LoVo (cell line): ENCODE data around the gene SLC2A1.

Experiments used
- DNase-seq: peaks from one replicate; pipeline ENCODE4 v3.0.0-alpha.2; 2016; ENCODE audit warnings: low spot score

Gene SLC2A1

DNA sequence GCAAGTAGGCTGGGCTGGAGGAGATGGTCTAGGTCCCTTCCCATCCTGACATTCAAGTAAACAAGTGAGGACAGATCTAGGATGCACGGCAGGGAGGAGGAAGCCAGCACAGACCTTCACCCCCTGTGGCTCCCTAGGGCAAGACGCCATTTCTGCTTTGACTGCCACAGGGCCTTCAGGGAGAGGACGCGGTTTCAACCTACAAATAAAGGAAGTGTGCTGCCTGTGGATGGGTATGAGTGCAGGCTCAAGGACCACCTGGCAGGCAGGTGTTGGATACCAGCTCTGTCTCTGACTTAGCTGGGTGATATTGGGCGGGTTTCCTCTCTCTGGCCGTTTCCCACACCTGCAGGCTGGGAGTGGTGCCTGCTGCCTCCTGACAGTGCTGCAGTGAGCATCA, 16.2 kb downstream of the SLC2A1 start:
- no peak for DNase-seq

DNA sequence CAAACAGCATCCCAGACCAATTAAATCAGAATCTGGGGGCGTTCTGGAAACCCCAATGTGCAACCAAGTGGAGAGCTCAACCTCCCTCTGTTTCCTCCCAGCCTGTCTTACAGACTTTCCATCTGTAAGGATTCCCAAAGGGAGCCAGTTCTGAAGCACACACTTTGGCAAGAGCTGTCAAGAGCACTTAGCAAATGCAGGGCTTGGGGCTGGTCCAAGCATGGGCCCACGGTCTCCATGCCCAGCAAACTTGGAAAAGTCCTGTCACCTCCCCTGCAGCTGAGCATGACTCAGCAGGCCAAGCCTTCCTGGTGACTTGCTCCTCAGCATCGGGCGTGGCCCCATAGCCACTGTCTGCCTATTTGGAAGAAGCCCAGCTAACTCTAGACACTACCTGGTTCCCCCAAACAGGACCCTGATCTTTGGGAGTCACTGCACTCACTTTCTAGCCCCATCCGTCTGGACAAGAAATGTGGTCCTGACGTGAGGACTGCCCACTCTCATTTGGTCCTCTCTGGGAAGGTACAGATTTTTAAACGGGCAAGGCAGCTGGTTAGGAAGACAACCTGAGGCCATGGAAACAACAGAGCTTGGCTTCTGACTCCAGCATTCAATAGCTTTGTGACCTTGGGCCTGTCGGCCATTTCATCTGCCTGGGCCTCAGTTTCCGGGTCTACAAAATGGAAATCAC, 16.9 kb downstream of the SLC2A1 start:
- peak; percentile 93 for DNase-seq

DNA sequence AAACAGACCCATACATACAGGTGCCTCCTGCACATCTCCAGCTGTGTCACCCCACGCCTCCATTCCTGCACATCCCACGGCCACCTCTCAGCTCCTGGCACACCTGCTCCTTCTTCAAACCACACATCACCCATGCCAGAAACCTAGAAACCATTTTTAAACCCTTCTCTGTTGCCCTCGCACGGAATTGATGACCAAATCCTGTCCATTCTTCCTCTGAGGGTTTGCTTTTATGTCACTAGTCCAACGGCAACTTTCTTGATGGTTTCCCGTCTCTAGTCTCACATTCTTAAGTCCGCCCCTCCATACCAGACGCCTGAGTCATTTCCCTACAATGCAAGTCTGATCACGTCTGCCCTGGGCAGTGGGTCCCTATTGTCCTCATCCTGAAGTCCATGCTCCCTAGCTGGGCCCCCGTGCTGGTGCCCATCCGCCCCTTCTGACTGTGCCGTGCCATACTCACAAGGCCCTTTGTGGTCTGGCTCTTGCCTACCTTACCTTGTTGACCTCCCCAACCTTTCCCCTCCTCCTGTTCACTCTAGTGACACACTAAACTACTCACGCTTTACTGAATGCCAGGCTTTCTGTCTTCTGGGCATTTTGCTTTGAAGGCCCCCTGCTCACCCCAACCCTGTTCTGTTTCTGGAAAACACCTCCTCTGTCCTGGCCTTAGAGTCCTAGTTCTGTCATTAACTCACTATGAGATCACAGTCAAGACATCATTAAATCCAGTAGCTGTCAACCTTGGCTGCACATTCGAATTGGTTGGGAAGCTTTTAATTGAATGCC, 17.6 kb downstream of the SLC2A1 start:
- peak; percentile 88 for DNase-seq

DNA sequence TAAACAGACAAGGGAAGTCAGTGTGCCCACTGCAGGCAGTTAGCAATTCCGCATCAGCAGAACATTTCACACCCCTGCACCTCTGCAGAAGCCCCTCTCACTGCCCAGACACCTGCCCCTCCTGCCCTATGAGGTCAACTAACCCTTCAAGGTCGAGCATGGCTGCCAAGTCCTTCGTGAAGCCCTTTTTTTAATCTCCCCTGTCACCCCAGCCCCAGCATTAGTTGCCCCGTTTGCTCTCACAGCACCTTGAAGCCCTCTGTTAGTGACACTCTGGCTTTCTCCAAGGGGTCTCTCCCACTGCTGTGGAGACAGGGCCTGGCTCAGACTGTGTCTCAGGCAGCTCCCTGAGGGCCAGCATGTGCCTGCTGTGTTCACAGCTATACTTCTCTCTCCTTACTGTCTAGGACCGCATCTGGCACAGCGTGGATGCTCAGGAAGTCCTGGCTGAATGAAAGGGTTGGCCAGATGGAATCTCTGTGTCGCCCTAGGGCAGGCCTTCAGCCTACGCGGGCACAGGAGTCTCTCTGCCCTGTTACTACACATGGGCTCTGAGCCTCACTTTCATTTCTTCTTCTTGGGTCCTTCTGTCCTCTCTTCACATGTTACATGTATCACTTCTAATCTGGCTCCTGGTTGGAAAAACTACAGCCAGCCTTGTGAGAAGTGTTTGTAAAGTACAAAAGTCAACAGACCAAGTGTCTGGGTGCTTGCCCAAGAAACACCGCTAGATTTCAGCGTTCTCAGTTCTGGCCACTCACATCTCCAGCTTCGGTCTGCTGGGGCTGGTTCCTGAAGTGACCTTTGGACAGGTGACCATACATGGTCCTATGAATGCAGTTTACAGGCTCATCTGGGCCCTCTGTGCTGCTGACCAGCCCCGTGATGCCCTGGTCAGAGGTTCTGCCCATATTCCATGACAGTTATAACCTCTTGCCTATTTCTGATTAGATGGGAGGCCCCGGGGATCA, 19.7 kb downstream of the SLC2A1 start:
- DNase-seq = peak; percentile 49

DNA sequence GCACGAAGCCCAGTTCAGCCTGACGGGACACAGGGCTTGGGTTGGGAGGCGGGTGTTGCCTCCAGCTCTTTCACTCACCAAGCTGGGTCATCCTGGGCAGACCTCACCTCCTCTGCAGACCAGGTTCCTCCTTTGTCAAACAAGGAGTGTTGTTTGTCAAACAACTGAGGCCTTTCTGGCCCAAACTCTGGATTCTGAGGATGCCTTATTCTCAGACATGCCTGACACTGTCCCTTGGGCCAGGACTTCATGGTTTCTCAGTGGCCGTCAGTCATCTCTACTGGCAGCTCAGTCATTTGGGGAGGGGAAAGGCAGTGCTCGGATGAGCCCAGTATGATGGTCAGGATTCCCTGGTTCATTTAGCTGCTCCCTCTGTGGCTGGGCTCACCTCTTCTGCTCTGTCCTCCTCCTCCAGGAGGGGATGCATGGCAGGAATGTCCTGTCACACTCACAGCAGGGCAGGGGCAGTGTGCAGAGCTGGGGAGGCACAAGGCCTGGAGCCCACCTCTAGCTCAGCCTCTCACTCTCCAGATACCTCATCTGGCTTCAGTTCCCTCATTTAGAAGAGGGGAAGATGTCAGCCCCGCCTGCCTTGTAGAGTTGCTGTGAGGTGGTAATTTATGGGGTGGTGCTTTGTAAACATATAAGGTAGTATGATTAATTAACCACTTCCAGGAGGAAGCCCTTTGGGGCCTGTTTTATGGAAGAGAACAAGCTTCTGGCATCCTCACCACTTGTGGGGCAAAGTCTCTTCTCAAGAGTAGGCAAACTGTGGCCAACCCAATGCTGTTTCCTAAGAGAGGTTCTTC, 20.6 kb downstream of the SLC2A1 start:
- DNase-seq = peak; percentile 63

DNA sequence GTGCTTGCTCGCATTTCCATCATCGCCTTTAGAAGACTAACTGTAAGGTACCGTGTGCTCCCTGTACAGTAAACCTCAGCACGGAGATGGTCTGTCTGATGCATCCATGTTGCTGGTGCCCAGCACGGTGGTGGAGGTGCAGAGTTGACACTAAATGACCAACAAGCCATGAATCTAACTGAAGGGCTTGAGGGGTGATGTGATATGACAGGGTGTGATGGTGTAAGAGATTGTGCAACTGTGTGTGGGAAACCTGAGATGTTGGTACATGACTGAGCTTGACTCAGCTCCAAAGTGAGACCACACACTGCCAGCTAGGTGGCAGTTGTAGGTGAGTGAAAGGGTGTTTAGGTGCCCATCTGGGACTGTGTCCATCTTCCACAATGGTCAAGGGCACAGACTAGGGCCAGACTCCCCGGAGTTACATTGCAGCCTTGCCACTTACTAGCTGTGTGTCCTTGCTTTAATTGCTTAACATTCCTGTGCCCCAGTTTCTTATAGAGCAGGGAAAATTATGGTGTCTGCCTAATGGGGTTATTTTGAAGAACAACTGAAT, 21.4 kb downstream of the SLC2A1 start:
- peak; percentile 19 for DNase-seq

DNA sequence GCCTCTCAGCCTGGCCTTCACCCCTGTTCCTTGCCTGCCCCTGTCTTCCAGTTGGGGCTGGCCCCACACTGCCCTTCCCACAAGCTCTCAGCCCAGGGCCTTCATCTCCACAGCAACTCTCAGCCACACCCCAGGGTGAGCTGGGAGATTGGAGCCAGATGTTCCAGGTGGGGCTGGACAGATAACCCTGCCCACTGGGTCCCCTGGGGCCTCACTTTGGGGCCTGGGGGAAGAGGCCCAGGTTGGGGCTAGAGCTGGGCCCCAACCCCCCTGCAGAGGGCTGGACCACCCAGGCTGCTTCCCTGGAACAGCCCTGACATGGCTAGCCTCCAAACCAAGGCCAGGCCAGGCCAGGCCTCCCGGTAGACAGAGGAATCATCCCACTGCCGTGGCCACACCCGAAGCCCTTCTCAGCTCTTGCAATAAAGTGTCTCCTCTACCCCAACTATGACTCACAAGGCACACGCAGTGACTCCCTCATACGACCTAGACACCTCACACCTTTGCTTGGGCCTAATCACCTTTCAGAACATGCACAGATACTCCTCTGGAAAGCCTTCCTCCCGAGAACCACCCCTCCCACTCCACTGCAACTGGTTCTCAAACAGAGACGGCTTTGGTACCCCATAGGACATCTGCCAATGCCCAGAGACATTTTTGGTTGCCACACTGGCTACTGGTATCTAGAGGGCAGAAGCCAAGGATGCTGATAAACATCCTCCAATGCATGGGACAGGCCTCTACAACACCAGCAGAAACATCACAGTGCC, 22.2 kb downstream of the SLC2A1 start:
- DNase-seq = peak; percentile 89

DNA sequence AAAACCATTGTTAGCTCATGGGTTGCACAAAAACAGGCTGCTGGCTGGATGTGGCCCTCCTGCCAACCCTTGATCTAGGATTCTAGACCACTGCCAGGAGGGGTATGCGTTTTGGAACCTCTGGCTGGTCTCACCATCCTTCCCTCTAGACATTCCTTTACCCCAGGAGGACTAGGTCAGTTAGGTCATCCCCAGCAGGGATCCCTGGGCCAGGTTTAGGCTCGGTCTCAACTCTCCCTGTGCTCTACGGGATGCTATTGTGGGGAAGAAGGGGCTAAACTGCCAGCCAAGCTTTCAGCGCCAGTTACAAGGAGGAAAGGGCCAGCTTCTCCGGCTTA, 22.7 kb downstream of the SLC2A1 start:
- no peak for DNase-seq

DNA sequence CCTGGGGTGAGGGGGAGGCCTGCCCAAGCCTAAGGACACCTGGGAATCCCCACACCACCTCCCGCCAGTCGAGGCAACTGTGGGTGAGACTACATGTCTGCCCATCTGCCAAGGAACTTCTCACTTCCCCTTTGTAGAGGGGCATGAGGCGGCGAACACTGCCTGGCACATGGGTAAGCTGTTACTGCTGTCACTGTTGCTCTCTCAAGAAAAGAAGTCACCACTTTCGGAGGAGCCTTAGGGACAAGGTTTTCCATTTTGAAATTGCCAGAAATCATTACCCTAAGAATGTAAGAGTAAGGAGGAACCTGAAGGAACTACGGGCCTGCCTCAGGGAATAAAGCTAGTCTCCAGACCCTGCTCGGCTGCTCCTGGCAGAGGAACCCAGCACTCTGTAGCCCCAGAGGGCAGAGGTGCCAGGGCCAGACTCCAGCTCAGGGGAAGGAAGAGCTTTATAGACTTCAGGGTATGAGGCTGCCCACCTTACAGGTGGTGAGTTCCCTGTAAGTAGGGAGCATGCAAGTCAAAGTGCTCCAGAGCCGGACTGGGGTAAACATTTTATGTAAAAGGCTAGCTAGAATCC, 23.3 kb downstream of the SLC2A1 start:
- no peak for DNase-seq

DNA sequence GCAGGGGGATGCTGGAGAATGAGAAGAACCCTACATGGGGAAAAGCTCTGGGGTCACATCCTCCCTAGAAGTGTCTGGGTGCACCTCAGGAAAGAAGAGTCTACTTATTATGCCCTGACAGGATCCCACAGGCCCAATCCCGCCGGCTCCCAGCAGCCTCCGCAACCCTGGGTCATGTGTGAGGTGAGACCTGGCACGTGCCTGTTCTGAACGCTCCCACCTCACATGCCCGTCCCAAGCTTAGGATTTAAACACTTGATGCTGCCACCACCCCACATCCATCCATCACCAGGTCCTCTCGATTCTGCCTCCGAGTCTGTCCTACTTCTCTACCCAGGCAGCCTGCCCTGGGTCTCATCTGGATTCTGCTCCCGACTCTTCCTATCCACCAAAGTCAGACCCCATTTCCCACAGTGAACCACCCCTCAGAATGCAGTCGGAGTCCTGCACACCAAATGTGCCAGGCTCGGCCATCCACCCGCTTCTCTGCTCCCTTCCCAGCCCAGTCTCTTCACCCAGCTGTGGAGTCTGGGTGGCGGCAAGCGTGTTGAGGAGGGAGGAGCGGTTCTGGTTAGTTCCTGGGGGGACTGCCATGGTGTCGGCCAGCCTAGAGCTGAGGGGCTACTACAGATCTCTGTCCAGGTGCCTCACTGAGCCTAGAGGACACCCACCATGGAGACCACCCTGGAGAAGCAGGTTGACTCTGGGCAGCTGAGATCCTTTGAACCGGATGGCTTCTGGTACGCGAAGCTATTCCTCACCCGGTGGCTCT, 23.9 kb downstream of the SLC2A1 start:
- no peak for DNase-seq

DNA sequence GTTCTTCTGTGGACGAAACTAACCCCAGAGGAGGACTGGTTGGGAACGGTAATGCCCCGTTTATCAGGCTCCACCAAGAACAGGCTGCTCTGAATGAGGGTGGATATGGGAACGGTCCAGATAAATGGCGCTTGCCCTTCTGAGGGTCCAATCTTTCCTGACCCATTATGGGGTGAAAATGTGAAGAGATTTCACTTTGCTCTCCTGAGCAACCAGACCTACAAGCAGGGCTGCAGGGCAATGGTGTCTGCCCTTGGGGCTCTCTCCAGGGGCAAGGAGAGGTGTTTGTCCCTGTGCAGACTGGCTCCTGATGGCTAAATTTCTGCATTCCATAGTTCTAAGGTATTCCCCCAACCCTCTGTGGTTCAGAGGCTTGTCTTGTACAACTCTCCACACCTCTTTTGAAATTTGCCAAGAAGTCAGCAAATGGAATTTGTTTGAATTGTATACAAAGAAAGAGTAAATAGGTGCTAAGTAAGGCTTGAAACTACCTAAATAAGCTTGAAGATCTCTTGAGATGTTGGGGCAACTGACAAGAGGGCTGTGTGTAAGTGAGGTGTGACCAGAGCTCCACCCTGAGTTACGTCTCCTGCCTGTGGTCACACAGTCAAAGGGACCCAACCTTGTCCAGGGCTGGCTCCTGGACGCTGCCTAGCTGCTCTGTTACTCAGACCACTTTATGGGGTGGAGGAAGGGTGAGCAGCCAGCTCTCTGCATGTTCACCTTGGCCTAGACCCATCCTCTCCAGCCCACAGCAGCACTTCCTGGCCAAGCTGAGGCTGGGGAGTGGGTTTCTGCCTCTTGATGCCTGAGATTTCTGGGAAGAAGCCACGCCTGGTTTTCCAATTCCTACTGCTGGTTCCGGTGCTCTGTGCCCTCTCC, 24.8 kb downstream of the SLC2A1 start:
- DNase-seq = no peak

DNA sequence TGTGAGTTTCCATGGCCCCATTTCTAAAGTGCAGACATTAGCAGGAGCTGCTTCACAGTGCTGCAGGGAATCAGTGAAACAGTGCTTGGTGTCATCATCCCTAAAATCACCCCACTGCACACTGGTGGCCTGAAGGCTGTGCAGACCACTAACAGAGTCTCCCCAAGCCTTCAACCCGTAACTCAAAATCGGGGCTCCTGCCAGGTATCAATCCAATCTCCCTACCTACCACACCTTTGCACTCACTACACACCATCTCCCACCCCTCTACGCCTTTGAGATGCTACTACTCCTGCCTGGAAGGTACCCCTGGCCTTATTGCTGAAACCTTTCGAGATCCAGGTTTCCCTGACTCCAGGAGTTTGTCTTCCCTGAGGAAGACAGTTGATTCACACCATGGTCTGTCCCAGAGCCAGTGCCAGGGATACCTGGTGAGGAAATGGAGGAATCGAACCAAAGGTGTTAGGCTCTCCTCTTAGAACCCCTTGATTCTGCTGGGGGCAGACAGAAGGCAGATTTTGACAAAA, 25.5 kb downstream of the SLC2A1 start:
- no peak for DNase-seq

DNA sequence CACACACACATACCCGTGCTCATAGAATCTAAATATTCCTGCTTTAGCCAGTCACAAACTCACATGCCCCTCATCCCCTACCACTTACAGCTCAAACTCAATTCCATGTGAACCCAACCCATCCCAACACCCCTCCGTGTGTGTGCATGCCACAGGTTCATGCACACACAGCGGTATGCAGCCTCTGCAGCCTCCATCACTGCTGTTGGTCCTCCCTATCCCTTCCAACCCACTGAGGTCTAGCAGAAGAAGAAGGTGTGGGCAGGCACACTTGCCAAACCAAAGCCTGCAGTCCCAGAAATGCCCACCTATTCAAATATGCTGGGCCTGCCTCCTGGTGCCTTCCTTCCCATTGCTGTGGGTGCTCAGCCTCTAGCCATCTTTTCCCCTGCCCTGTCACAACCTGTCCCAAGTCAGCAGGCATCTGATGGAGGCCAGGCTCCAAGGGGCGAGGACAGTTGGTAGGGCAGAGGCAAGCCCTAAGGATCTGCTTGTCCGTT, 26.2 kb downstream of the SLC2A1 start:
- no peak for DNase-seq

DNA sequence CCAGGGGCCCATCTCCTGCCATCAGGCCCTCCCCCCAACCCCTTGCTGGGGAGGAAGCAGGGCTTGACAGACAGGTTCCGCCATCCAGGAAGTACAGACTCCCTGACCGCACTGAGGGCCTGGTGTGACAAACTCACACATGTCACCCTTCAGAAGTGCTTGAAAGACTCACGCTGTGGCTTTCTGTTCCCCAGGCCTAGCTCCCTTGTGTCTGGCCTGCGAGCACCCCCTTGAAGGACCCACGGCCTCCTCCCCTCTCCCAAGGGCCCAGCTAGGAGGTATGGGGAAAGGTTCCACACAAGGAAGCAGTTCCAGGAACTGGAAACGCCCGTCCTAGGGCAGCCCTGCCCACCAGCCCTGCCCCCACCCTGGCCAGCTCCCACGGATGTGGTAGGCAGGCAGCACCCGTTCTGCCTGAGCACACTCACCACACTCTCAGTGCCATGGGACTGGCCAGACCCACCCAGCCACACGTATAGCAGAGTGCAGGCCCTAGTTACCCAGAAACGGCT, 26.7 kb downstream of the SLC2A1 start:
- DNase-seq = no peak

DNA sequence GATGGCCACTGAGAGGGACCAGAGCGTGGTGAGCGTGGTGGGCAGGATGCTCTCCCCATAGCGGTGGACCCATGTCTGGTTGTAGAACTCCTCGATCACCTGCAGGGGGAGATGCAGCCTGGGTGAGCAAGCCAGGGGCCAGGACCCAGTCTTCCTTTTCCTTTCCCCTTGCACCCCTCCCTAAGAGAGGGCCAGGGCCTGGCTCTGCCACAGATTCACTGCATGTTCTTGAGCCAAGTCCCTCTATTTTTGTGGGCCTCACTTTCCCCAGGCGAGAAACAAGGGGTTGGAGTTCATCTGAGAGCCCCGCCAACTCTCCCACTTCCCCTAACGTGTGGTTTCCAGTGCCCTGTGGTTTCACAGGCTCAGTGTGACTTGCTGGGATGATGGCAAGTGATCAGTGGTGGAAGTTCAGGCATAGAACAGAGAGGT, 27.5 kb downstream of the SLC2A1 start:
- DNase-seq = no peak

DNA sequence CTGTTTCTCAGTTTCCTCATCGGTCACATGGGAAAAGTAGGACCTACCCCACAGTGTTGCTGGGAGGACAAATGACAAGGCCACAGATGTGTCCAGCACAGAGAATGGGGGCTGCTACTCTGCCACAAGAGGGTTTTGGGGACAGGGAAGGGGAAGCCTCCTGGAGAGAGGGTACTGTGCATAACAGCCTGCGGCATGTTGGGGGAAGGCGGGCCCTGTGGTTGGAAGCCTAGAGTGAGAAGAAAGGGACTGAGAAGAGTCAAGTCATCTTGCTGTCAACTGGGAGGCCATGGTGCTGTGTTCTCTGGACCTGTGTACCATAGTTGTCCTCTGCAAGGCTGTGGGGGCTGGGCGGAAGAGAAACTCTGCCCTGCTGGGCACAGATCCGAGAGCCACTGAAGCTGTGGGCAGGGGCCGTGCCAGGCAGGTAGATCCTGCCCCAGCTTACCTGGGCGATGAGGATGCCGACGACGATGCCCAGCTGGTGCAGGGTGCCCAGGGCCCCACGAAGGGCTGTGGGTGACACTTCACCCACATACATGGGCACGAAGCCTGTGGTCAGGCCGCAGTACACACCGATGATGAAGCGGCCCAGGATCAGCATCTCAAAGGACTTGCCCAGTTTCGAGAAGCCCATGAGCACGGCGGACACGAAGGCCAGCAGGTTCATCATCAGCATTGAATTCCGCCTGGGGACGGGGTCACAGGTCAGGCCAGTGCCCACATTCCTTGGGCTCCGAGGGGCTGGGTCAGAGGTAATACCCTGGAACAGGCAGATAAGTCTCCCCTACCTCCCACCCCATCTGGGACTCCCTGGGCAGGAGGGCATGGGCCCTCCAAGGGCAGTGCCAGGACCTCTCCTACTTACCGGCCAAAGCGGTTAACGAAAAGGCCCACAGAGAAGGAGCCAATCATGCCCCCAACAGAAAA, 28.2 kb downstream of the SLC2A1 start:
- no peak for DNase-seq
